ENCODE measurements around the gene NCKAP5. TPM values are rescaled to one million over a fixed set of nuclear protein-coding genes. Genes with fewer than 3 reads are reported as not detected.

Gene NCKAP5
- total RNA-seq, 1 donor from 2014 or later, result 2.7 TPM

GRCh38 chr2:133390156-133390555 lies 178.1 kb downstream of the NCKAP5 start:
- no peak overlapping the region for H3K4me2 ChIP-seq (ENCODE audit: low read length)
- Mint-ChIP-seq H3K27me3 (ENCODE audit: low read depth, unreplicated experiment) (peaks cover 2% of the 10 kb centered on the region), H3K36me3 (ENCODE audit: low read depth, unreplicated experiment) (peaks cover 10% of the 10 kb centered on the region), H3K4me1 (ENCODE audit: low read depth, unreplicated experiment) (no peaks in the 10 kb centered on the region), H3K4me3 (ENCODE audit: unreplicated experiment) (no peak overlapping the region), H3K27ac (ENCODE audit: unreplicated experiment) (no peak overlapping the region), H3K9me3 (ENCODE audit: unreplicated experiment) (peaks cover 16% of the 10 kb centered on the region)
- FAIRE-seq (no peak), DNase-seq (ENCODE audit: low read depth) (peak; percentile 63)
- H2AFZ ChIP-seq (ENCODE audit: low read depth, low read length), result no peak overlapping the region
- H3K27me3 ChIP-seq (ENCODE audit: insufficient read depth, low read length), result no peaks in the 10 kb centered on the region
- no peak for TF ChIP-seq EZH2 (IDR thresholded peaks at IDR 0.05; ENCODE audit: insufficient read depth, low read length)
- TF ChIP-seq, protein P1, sequence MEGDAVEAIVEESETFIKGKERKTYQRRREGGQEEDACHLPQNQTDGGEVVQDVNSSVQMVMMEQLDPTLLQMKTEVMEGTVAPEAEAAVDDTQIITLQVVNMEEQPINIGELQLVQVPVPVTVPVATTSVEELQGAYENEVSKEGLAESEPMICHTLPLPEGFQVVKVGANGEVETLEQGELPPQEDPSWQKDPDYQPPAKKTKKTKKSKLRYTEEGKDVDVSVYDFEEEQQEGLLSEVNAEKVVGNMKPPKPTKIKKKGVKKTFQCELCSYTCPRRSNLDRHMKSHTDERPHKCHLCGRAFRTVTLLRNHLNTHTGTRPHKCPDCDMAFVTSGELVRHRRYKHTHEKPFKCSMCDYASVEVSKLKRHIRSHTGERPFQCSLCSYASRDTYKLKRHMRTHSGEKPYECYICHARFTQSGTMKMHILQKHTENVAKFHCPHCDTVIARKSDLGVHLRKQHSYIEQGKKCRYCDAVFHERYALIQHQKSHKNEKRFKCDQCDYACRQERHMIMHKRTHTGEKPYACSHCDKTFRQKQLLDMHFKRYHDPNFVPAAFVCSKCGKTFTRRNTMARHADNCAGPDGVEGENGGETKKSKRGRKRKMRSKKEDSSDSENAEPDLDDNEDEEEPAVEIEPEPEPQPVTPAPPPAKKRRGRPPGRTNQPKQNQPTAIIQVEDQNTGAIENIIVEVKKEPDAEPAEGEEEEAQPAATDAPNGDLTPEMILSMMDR (IDR thresholded peaks at IDR 0.05; ENCODE audit: insufficient read depth, low read depth, low read length), result no peak
- no peaks in the 10 kb centered on the region for H3K9me3 ChIP-seq (ENCODE audit: insufficient read depth, low read depth, low read length)
- H3K79me2 ChIP-seq (ENCODE audit: insufficient read depth, low read length), result no peaks in the 10 kb centered on the region
- H4K20me1 ChIP-seq (ENCODE audit: insufficient read depth, low read length), result no peaks in the 10 kb centered on the region
- H3K4me3 ChIP-seq (ENCODE audit: insufficient read depth, low read depth, low read length), result no peak overlapping the region
- H3K9ac ChIP-seq (ENCODE audit: low read length), result no peak overlapping the region
- H3K27ac ChIP-seq (ENCODE audit: low read depth, low read length), result no peak overlapping the region
- H3K36me3 ChIP-seq (ENCODE audit: insufficient read depth, low read length), result no peaks in the 10 kb centered on the region
- H3K4me1 ChIP-seq (ENCODE audit: insufficient read depth, low read length), result no peaks in the 10 kb centered on the region

DNA sequence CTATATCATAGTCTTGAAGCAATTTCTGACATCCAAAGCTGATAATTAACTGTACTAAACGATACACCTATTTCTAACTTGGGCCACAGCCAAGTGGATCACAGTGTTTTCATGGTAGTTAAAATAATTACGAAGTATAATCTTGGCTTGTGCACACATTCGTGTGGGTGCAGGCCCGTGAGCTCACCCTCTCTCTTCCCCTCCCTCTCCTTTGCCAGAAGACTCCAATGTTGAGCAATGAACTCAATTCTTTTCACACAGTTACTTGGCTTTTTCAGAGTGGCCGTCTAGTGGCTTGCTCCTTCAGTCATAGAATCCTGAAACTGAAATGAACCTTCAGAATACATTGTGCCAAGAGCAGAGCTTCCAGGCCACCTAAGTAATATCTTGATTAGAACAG lies 178.7 kb downstream of the NCKAP5 start:
- H3K4me3 ChIP-seq (ENCODE audit: insufficient read depth, low read depth, low read length), result no peak overlapping the region
- H3K9me3 ChIP-seq (ENCODE audit: insufficient read depth, low read depth, low read length), result no peaks in the 10 kb centered on the region
- peaks cover 10% of the 10 kb centered on the region for H3K36me3 Mint-ChIP-seq (ENCODE audit: low read depth, unreplicated experiment)
- DNase-seq (ENCODE audit: low read depth) (no peak), FAIRE-seq (no peak)
- H3K4me1 Mint-ChIP-seq (ENCODE audit: low read depth, unreplicated experiment), result no peaks in the 10 kb centered on the region
- H3K79me2 ChIP-seq (ENCODE audit: insufficient read depth, low read length), result no peaks in the 10 kb centered on the region
- H3K36me3 ChIP-seq (ENCODE audit: insufficient read depth, low read length), result no peaks in the 10 kb centered on the region
- no peak overlapping the region for H2AFZ ChIP-seq (ENCODE audit: low read depth, low read length)
- H3K9ac ChIP-seq (ENCODE audit: low read length), result no peak overlapping the region
- no peak for TF ChIP-seq EZH2 (IDR thresholded peaks at IDR 0.05; ENCODE audit: insufficient read depth, low read length)
- TF ChIP-seq, protein P1 (IDR thresholded peaks at IDR 0.05; ENCODE audit: insufficient read depth, low read depth, low read length), result no peak
- no peaks in the 10 kb centered on the region for H3K4me1 ChIP-seq (ENCODE audit: insufficient read depth, low read length)
- no peak overlapping the region for H3K27ac ChIP-seq (ENCODE audit: low read depth, low read length)
- H3K9me3 Mint-ChIP-seq (ENCODE audit: unreplicated experiment), result peaks cover 16% of the 10 kb centered on the region
- H3K4me2 ChIP-seq (ENCODE audit: low read length), result no peak overlapping the region
- peaks cover 2% of the 10 kb centered on the region for H3K27me3 Mint-ChIP-seq (ENCODE audit: low read depth, unreplicated experiment)
- H3K27me3 ChIP-seq (ENCODE audit: insufficient read depth, low read length), result no peaks in the 10 kb centered on the region
- no peak overlapping the region for H3K4me3 Mint-ChIP-seq (ENCODE audit: unreplicated experiment)
- no peak overlapping the region for H3K27ac Mint-ChIP-seq (ENCODE audit: unreplicated experiment)
- no peaks in the 10 kb centered on the region for H4K20me1 ChIP-seq (ENCODE audit: insufficient read depth, low read length)

DNA sequence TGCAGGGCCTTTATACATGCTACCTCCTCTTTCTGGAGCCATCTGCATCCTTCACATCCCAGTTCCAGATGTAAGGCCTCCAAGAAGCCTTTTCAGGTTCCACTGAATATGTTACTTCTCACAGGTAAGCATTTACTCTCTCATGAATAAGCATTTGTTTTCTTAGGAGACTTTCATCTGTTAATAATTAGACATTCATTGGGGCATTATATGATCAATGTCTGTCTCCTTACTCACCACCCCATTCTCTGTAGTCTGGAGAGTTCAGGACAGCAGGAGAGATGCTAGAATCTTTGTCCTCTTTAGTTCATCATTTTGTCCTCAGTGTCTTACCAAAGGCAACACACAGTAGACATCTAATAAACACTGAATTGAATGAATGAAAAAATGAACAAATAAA lies 185.7 kb downstream of the NCKAP5 start:
- TF ChIP-seq, protein P1 (IDR thresholded peaks at IDR 0.05; ENCODE audit: insufficient read depth, low read depth, low read length), result no peak
- TF ChIP-seq EZH2 (IDR thresholded peaks at IDR 0.05; ENCODE audit: insufficient read depth, low read length), result no peak
- Histone ChIP-seq H3K4me3 (ENCODE audit: insufficient read depth, low read depth, low read length) (no peak overlapping the region), H3K9me3 (ENCODE audit: insufficient read depth, low read depth, low read length) (no peaks in the 10 kb centered on the region), H3K79me2 (ENCODE audit: insufficient read depth, low read length) (no peaks in the 10 kb centered on the region), H3K27me3 (ENCODE audit: insufficient read depth, low read length) (no peaks in the 10 kb centered on the region), H3K9ac (ENCODE audit: low read length) (no peak overlapping the region), H3K36me3 (ENCODE audit: insufficient read depth, low read length) (no peaks in the 10 kb centered on the region), H3K27ac (ENCODE audit: low read depth, low read length) (no peak overlapping the region), H4K20me1 (ENCODE audit: insufficient read depth, low read length) (no peaks in the 10 kb centered on the region), H3K4me2 (ENCODE audit: low read length) (no peak overlapping the region), H2AFZ (ENCODE audit: low read depth, low read length) (no peak overlapping the region), H3K4me1 (ENCODE audit: insufficient read depth, low read length) (peaks cover 3% of the 10 kb centered on the region)
- H3K9me3 Mint-ChIP-seq (ENCODE audit: unreplicated experiment), result peaks cover 17% of the 10 kb centered on the region
- peaks cover 2% of the 10 kb centered on the region for H3K27me3 Mint-ChIP-seq (ENCODE audit: low read depth, unreplicated experiment)
- peaks cover 4% of the 10 kb centered on the region for H3K36me3 Mint-ChIP-seq (ENCODE audit: low read depth, unreplicated experiment)
- no peak for FAIRE-seq
- no peak overlapping the region for H3K4me3 Mint-ChIP-seq (ENCODE audit: unreplicated experiment)
- no peak for DNase-seq (ENCODE audit: low read depth)
- H3K27ac Mint-ChIP-seq (ENCODE audit: unreplicated experiment), result no peak overlapping the region
- peaks cover 12% of the 10 kb centered on the region for H3K4me1 Mint-ChIP-seq (ENCODE audit: low read depth, unreplicated experiment)
